HepG2 (cell line): Measurements from ENCODE around the gene PEBP1. TPM values are rescaled to one million over a fixed set of nuclear protein-coding genes. Genes with fewer than 3 reads are reported as not detected.

Source experiments
- ATM ChIP-seq: fragments of 450-650 bp; IDR thresholded peaks from 2 replicates; pipeline ENCODE4 v1.7.1; 2017; ENCODE audit warnings: mild to moderate bottlenecking, borderline replicate concordance
- BRCA1 ChIP-seq: sonication (generic); formaldehyde crosslinking; IDR thresholded peaks from 2 replicates; pipeline ENCODE4 v1.4.0; 2020; ENCODE audit warnings: missing genetic modification reagents
- CHCHD3 ChIP-seq: sonication (generic); formaldehyde crosslinking; IDR thresholded peaks from 2 replicates; pipeline ENCODE4 v1.8.0; 2022; ENCODE audit warnings: mild to moderate bottlenecking, missing genetic modification reagents, moderate library complexity
- DNMT3B ChIP-seq: conservative IDR thresholded peaks from 2 replicates; pipeline ENCODE4 v1.6.1; 2016; ENCODE audit warnings: missing biosample characterization, control low read depth
- GPN1 ChIP-seq: sonication (generic); formaldehyde crosslinking; IDR thresholded peaks from 2 replicates; pipeline ENCODE4 v1.5.1; 2020; ENCODE audit warnings: missing genetic modification reagents, borderline replicate concordance
- GZF1 ChIP-seq: sonication (generic); formaldehyde crosslinking; IDR thresholded peaks from 2 replicates; pipeline ENCODE4 v1.5.1; 2020; ENCODE audit warnings: mild to moderate bottlenecking, missing genetic modification reagents
- HCFC1 ChIP-seq: fragments of 150-350 bp; IDR thresholded peaks from 2 replicates; pipeline ENCODE4 v1.6.1; 2014; ENCODE audit warnings: low read depth, low read length
- HNRNPH1 ChIP-seq: fragments of 200-400 bp; formaldehyde crosslinking; optimal IDR thresholded peaks from 2 replicates; pipeline ENCODE3; 2017; ENCODE audit warnings: mild to moderate bottlenecking, low read depth, low read length
- RAD51 ChIP-seq: fragments of 450-650 bp; IDR thresholded peaks from 2 replicates; pipeline ENCODE4 v1.6.1; 2016; ENCODE audit warnings: borderline replicate concordance
- SNAPC2 ChIP-seq: sonication (generic); formaldehyde crosslinking; IDR thresholded peaks from 2 replicates; pipeline ENCODE4 v1.8.1; 2022; ENCODE audit warnings: mild to moderate bottlenecking, missing genetic modification reagents
- ZFP36L1 ChIP-seq: sonication (generic); formaldehyde crosslinking; IDR thresholded peaks from 2 replicates; pipeline ENCODE4 v1.8.0; 2022; ENCODE audit warnings: mild to moderate bottlenecking, missing genetic modification reagents, moderate library complexity
- ZNF547 ChIP-seq: sonication (generic); formaldehyde crosslinking; IDR thresholded peaks from 2 replicates; pipeline ENCODE4 v1.5.1; 2020; ENCODE audit warnings: mild to moderate bottlenecking, missing genetic modification reagents
- ZNF761 ChIP-seq: sonication (generic); formaldehyde crosslinking; conservative IDR thresholded peaks from 2 replicates; pipeline ENCODE4 v1.4.0; 2020; ENCODE audit warnings: mild to moderate bottlenecking, missing genetic modification reagents
- ZXDC ChIP-seq: sonication (generic); formaldehyde crosslinking; IDR thresholded peaks from 2 replicates; pipeline ENCODE4 v1.5.0; 2020; ENCODE audit warnings: mild to moderate bottlenecking, missing genetic modification reagents
- polyA plus RNA-seq, 8 experiments: library from polyadenylated mRNA; depleted of rRNA in 3 of 8; stranded (reverse) in 7 of 8; unstranded in 1 of 8; fragments of >200 nt; fragmentation: Illumina TruSeq in 4 of 8; extraction: Trizol in 4 of 8; gene quantifications; 2 replicates each; pipeline versions ENCODE4 v1.2.1 to v1.2.3, GENCODE V29; 2011 to 2016; ENCODE audit warnings: low read depth in 4 of 8, missing spikeins in 1 of 8, mixed read lengths in 1 of 8; ENCODE audit not compliant: insufficient read depth in 1 of 8
- total RNA-seq, 5 experiments: library from RNA; depleted of rRNA; stranded (reverse); fragments of >200 nt; fragmentation: Illumina TruSeq; extraction: Trizol; gene quantifications; 2 replicates each; pipeline ENCODE4 v1.2.3, GENCODE V29; 2016; ENCODE audit warnings: low read depth in 1 of 5
- TF ChIP-seq, protein P1 (sequence below): sonication (generic); formaldehyde crosslinking; IDR thresholded peaks from 2 replicates; pipeline ENCODE4 v1.4.0; 2020; ENCODE audit warnings: missing genetic modification reagents, borderline replicate concordance
- TF ChIP-seq, protein P2 (sequence below): sonication (generic); formaldehyde crosslinking; IDR thresholded peaks from 2 replicates; pipeline ENCODE4 v1.5.1; 2020; ENCODE audit warnings: mild to moderate bottlenecking, missing genetic modification reagents, borderline replicate concordance
- TF ChIP-seq, protein P3 (sequence below), 2 experiments: fragments of 450-650 bp in 1 of 2; sonication (generic) in 1 of 2; formaldehyde crosslinking; IDR thresholded peaks; 2 replicates each; pipeline versions ENCODE4 v1.5.0 to v1.8.0; 2020 to 2022; ENCODE audit warnings: mild to moderate bottlenecking in 1 of 2, missing genetic modification reagents in 1 of 2

The PEBP1 gene
- total and polyA plus RNA-seq, 2 of the 13 experiments (the other 11 are each of a cell fraction or from before 2014, with no cell fraction given): 538 to 1,505 TPM

DNA sequence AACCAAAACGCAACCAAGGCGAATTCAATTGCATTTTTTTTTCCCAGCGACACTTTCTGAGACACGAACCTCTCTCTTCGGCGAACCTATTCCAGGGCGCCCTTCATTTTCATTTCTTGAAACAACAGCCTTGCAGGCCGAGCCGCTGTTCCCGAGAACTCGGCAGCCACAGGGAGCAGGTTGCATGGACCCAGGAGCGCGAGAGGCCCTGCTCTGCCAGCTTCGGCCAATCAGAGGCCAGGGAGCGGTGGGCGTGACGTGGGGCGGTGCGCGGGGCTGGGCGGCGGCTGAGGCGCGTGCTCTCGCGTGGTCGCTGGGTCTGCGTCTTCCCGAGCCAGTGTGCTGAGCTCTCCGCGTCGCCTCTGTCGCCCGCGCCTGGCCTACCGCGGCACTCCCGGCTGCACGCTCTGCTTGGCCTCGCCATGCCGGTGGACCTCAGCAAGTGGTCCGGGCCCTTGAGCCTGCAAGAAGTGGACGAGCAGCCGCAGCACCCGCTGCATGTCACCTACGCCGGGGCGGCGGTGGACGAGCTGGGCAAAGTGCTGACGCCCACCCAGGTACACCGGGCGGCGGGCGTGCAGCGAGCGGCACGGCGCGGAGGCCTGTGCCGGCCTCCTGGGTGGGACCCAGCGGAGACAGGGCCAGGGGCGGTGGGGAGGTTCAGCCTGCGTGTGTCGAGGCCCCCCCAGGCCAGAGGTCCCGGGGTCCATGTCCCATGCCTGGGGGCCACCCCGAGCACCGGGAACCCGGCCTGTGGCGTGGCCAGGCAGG is at the start of gene PEBP1 (continued):
- TF ChIP-seq ZXDC (CRISPR knock-in tag): no peak
- no peak for TF ChIP-seq HNRNPH1
- peak; percentile 81; the same call in 1 of the 2 replicates for TF ChIP-seq ZFP36L1 (CRISPR knock-in tag)
- TF ChIP-seq GZF1 (CRISPR knock-in tag): peak; percentile 49; the same call in 1 of the 2 replicates
- TF ChIP-seq DNMT3B (CRISPR knock-in tag): no peak
- TF ChIP-seq, protein P1, sequence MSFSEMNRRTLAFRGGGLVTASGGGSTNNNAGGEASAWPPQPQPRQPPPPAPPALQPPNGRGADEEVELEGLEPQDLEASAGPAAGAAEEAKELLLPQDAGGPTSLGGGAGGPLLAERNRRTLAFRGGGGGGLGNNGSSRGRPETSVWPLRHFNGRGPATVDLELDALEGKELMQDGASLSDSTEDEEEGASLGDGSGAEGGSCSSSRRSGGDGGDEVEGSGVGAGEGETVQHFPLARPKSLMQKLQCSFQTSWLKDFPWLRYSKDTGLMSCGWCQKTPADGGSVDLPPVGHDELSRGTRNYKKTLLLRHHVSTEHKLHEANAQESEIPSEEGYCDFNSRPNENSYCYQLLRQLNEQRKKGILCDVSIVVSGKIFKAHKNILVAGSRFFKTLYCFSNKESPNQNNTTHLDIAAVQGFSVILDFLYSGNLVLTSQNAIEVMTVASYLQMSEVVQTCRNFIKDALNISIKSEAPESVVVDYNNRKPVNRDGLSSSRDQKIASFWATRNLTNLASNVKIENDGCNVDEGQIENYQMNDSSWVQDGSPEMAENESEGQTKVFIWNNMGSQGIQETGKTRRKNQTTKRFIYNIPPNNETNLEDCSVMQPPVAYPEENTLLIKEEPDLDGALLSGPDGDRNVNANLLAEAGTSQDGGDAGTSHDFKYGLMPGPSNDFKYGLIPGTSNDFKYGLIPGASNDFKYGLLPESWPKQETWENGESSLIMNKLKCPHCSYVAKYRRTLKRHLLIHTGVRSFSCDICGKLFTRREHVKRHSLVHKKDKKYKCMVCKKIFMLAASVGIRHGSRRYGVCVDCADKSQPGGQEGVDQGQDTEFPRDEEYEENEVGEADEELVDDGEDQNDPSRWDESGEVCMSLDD (CRISPR knock-in tag): peak; percentile 48; the same call in 1 of the 2 replicates
- TF ChIP-seq BRCA1 (CRISPR knock-in tag): peak; percentile 82; the same call in 1 of the 2 replicates
- peak; percentile 66 for TF ChIP-seq ZNF547
- TF ChIP-seq, protein P2, sequence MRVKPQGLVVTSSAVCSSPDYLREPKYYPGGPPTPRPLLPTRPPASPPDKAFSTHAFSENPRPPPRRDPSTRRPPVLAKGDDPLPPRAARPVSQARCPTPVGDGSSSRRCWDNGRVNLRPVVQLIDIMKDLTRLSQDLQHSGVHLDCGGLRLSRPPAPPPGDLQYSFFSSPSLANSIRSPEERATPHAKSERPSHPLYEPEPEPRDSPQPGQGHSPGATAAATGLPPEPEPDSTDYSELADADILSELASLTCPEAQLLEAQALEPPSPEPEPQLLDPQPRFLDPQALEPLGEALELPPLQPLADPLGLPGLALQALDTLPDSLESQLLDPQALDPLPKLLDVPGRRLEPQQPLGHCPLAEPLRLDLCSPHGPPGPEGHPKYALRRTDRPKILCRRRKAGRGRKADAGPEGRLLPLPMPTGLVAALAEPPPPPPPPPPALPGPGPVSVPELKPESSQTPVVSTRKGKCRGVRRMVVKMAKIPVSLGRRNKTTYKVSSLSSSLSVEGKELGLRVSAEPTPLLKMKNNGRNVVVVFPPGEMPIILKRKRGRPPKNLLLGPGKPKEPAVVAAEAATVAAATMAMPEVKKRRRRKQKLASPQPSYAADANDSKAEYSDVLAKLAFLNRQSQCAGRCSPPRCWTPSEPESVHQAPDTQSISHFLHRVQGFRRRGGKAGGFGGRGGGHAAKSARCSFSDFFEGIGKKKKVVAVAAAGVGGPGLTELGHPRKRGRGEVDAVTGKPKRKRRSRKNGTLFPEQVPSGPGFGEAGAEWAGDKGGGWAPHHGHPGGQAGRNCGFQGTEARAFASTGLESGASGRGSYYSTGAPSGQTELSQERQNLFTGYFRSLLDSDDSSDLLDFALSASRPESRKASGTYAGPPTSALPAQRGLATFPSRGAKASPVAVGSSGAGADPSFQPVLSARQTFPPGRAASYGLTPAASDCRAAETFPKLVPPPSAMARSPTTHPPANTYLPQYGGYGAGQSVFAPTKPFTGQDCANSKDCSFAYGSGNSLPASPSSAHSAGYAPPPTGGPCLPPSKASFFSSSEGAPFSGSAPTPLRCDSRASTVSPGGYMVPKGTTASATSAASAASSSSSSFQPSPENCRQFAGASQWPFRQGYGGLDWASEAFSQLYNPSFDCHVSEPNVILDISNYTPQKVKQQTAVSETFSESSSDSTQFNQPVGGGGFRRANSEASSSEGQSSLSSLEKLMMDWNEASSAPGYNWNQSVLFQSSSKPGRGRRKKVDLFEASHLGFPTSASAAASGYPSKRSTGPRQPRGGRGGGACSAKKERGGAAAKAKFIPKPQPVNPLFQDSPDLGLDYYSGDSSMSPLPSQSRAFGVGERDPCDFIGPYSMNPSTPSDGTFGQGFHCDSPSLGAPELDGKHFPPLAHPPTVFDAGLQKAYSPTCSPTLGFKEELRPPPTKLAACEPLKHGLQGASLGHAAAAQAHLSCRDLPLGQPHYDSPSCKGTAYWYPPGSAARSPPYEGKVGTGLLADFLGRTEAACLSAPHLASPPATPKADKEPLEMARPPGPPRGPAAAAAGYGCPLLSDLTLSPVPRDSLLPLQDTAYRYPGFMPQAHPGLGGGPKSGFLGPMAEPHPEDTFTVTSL (CRISPR knock-in tag): peak; percentile 66
- TF ChIP-seq RAD51: no peak
- TF ChIP-seq HCFC1: no peak
- TF ChIP-seq, protein P3, sequence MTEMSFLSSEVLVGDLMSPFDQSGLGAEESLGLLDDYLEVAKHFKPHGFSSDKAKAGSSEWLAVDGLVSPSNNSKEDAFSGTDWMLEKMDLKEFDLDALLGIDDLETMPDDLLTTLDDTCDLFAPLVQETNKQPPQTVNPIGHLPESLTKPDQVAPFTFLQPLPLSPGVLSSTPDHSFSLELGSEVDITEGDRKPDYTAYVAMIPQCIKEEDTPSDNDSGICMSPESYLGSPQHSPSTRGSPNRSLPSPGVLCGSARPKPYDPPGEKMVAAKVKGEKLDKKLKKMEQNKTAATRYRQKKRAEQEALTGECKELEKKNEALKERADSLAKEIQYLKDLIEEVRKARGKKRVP (CRISPR knock-in tag; IDR thresholded peaks at IDR 0.05): peak in 1 of 2 experiments; percentile 58; a peak in 1 of 4 replicates
- TF ChIP-seq GPN1 (CRISPR knock-in tag): no peak; the same call in 1 of the 2 replicates
- peak; percentile 80; the same call in 1 of the 2 replicates for TF ChIP-seq SNAPC2 (CRISPR knock-in tag)
- peak; percentile 87; the same call in 1 of the 2 replicates for TF ChIP-seq CHCHD3 (CRISPR knock-in tag)
- peak; percentile 83 for TF ChIP-seq ZNF761
- no peak for TF ChIP-seq ATM
